Endothelial cell of hepatic sinusoid (primary cell): ENCODE measurements around the gene TRIM36.

ENCODE experiments used
- in situ Hi-C: cut with HindIII; loops from 2 replicates; pipeline ENCODE4 v1.10.0; 2017; ENCODE audit warnings: low sequenced_read_pairs

The TRIM36 gene

GRCh38 chr5:115079924-115080623 lies 89.6 kb downstream of the TRIM36 start:
- in situ Hi-C loops: no loop called here
